ENCODE results near the gene KLHL33. TPM values are rescaled to one million over a fixed set of nuclear protein-coding genes. Genes with fewer than 3 reads are reported as not detected.
A peak's percentile ranks its signal among the peaks of the same experiment; 100 is the strongest.

The KLHL33 gene
- polyA plus RNA-seq, 3 donors: 0.04 TPM; not detected in 2

DNA sequence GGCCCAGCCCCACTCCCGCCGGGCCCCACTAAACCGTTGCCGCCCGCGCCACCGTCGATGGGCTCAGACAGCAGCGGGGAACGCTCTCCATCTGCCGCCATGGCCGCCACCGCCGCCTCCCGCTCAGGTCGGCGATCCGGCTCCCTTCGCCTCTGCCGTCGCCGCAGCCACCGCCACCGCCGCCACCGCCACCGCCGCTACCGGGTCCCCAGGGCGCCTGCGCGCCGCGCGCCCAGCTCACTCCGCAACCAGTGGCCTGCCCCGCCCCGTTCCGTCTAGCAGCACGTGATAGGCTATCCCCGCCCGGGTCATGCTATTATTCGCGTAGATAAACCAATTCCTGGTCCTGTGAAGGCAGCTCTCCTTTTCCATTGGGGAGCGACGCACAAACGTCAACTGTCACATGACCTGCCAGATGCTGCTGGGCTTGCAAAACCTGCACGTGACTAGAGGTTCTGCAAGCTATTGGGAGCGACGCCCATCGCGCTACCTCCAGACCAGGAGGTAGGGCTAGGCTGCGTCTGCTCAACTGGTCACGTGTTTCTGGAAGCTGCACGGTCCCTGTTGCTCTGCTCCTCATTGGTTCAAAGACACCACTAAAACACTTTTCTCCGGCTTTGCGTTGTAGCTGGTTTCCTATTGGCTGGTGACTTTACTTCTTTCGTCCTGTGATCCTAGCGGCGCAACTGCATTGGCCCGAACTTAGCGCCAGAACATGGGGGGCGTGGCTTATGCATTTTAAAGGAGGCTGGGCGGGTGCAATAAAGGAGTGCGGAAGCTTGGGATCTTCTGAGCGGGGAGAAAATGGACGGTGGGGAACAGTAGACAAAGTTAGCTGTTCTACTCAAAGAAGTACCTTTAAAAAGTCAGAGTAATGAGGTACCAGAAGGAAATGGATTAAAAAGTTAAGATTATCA lies 25.5 kb upstream of the KLHL33 start, which contains the start of gene PIP4P1:
Gene PIP4P1 (minus strand): TSS at position 210 of the 917 bp plus-strand sequence. CDS start 109 bp downstream, at position 101.
- peak within 1 kb of the TSS; percentile 92 to 98 (median 97) for H3K27ac Mint-ChIP-seq
- H3K9me3 Mint-ChIP-seq: peaks cover 0 to 2% (median 0%) of the 10 kb centered on the region in 7 donors
- H3K36me3 ChIP-seq (replicated peaks in 1 of 2; ENCODE audit: control insufficient read depth in 1 of 2, insufficient read depth in 2 of 2, low read length in 2 of 2): peaks cover 35 to 37% of the 10 kb centered on the region in 2 donors
- H3K4me3 ChIP-seq (replicated peaks in 1 of 3; ENCODE audit: low read depth in 2 of 3, low read length in 3 of 3): peak within 1 kb of the TSS; percentile 71 to 86 (median 73)
- no peaks in the 10 kb centered on the region for H3K9me3 ChIP-seq (replicated peaks in 1 of 2; ENCODE audit: control insufficient read depth in 1 of 2, insufficient read depth in 1 of 2, low read length in 2 of 2)
- WGBS (ENCODE audit: insufficient coverage): under 1% methylated on average over 67 of the region's 67 CpGs
- H3K4me1 ChIP-seq (ENCODE audit: control insufficient read depth in 1 of 2, insufficient read depth in 2 of 2, low read length in 2 of 2): peaks cover 46 to 53% of the 10 kb centered on the region in 2 donors
- peak within 1 kb of the TSS; percentile 93 to 96 for H3K4me3 Mint-ChIP-seq
- TF ChIP-seq, protein P1, sequence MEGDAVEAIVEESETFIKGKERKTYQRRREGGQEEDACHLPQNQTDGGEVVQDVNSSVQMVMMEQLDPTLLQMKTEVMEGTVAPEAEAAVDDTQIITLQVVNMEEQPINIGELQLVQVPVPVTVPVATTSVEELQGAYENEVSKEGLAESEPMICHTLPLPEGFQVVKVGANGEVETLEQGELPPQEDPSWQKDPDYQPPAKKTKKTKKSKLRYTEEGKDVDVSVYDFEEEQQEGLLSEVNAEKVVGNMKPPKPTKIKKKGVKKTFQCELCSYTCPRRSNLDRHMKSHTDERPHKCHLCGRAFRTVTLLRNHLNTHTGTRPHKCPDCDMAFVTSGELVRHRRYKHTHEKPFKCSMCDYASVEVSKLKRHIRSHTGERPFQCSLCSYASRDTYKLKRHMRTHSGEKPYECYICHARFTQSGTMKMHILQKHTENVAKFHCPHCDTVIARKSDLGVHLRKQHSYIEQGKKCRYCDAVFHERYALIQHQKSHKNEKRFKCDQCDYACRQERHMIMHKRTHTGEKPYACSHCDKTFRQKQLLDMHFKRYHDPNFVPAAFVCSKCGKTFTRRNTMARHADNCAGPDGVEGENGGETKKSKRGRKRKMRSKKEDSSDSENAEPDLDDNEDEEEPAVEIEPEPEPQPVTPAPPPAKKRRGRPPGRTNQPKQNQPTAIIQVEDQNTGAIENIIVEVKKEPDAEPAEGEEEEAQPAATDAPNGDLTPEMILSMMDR (IDR thresholded peaks at IDR 0.05): no peak
- H3K79me2 ChIP-seq (ENCODE audit: insufficient read depth, low read length): peaks cover 37% of the 10 kb centered on the region
- H2AFZ ChIP-seq (ENCODE audit: insufficient read depth, low read depth, low read length, poor library complexity, severe bottlenecking): peak within 1 kb of the TSS; percentile 82
- H3K9ac ChIP-seq (ENCODE audit: insufficient read depth, low read length, poor library complexity, severe bottlenecking): peak within 1 kb of the TSS; percentile 94
- peaks cover 13% of the 10 kb centered on the region for H3K4me1 Mint-ChIP-seq
- H3K27me3 Mint-ChIP-seq (ENCODE audit: low read depth in 3 of 3): peaks cover 1 to 5% (median 1%) of the 10 kb centered on the region in 3 donors
- H3K27me3 ChIP-seq (ENCODE audit: control insufficient read depth in 2 of 2, insufficient read depth in 2 of 2, low read length in 2 of 2): no peaks in the 10 kb centered on the region
- H4K20me1 ChIP-seq (ENCODE audit: insufficient read depth, low read length): peaks cover 28% of the 10 kb centered on the region
- H3K4me2 ChIP-seq (replicated peaks; ENCODE audit: extremely low read depth, low read length, poor library complexity, severe bottlenecking): peak within 1 kb of the TSS; percentile 89
- H3K36me3 Mint-ChIP-seq: peaks cover 33 to 38% of the 10 kb centered on the region in 2 donors
- intact Hi-C loops (cut with micrococcal nuclease): loop anchor here (10.0 kb wide), 2 partner anchors 47 to 643 kb away; partner anchors contain the start of genes TEP1 (in 1 of the 2) and TMEM253 (in 1 of the 2)
- H3K27ac ChIP-seq (ENCODE audit: low read depth in 1 of 2, low read length in 2 of 2): peak within 1 kb of the TSS; percentile 77 to 93
- DNase-seq: peak; percentile 100
